GM11168 (cell line): Measurements from ENCODE around the gene E2F4.

Experiments
- in situ Hi-C: fragments of 300-500 bp; cut with MboI; formaldehyde crosslinking; loops from one replicate; pipeline ENCODE4 v1.12.0; 2022; ENCODE audit warnings: low sequenced_read_pairs; ENCODE audit not compliant: unreplicated experiment

Gene E2F4

DNA sequence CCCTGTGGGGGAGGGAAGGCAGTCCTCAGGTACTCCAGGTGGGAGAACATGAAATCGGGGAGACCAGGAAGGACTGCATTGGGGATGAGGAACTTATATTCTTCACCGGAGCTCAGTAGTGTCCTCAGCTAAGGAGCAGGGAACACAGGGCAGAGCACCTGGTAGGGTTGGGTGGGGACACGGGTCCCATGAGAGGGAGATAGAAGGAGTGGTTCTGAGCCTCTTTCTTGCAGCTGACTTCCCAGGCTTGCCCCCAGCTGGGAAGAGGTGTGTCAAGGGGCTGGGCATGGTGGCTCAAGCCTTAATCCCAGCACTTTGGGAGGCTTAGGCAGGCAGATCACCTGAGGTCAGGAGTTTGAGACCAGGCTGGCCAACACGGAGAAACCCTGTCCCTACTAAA is 53.2 kb downstream of the E2F4 start:
- in situ Hi-C loops: no loop called here

DNA sequence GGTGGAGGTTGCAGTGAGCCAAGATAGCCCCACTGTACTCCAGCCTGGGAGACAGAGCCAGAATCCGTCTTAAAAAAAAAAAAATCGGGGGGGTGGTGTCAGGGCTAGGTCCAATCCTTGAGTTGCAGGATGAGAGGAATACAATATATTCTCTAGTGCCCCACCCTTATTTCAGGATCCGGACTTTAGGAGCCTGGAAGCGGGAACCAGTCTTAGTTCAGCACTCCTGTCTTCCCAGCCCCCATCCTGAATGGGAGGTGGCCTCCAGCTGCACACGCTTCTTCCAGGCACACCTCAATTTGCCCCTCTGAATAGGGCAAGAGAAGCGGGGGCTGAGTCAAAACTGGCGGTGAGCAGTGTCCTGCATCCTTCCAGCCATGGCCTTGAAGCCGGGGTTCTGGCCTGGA is 53.7 kb downstream of the E2F4 start:
- in situ Hi-C loops: no loop called here

DNA sequence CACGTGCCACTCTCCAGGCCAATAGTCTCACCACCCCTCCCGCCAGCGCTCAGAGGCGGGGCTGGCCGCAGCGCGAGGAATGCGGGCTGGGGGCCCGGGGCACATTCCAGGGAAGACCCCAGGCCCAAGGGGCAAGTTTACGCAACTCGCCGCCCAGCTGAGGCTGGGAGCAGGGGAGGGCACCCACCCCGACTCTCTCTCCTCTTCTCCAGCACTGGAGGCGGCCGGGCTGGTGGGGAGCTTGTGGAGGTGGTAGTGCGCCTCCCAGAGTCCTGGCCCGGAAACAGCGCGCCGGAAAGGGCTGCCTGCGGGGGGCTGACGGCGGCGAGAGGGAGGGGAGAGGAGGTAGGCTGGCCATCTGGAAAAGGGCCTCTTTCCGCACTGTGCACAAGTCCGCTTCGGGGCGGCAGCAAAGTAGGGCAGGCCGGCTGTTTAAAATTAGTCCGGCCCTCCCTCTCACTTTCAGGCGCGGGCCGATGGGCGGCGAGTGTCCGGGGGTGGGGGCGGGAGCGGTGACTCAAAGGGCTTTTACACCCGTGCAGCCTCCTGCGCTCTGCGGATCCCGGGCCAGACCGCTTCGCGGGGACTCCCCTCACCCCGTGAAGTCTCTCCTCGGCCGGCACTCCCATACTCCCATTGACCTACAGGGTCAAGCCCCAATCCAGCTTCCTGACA is 54.3 kb downstream of the E2F4 start:
- in situ Hi-C loops: no loop called here

DNA sequence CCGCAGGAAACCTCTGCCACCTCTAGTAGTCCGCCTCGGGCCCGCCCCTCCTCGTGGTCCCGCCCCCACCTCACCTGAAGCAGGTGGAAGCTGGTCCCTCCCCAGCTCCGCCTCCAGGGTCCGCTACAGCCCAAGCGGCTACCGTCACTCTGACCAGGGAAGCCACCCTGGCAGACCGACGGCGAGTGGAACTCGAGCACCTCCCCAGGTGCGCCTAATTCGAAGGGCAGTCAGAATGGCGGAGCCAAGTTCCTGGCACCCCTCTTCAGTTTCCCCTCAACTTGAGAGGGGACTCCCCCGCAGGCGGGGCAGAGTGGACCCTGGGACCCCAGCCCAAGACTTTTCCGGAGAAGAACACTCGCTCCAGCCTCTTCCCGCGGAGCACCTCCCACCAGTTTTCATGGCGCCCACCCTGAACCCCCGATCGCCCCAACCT is 54.8 kb downstream of the E2F4 start:
- in situ Hi-C loops: no loop called here

DNA sequence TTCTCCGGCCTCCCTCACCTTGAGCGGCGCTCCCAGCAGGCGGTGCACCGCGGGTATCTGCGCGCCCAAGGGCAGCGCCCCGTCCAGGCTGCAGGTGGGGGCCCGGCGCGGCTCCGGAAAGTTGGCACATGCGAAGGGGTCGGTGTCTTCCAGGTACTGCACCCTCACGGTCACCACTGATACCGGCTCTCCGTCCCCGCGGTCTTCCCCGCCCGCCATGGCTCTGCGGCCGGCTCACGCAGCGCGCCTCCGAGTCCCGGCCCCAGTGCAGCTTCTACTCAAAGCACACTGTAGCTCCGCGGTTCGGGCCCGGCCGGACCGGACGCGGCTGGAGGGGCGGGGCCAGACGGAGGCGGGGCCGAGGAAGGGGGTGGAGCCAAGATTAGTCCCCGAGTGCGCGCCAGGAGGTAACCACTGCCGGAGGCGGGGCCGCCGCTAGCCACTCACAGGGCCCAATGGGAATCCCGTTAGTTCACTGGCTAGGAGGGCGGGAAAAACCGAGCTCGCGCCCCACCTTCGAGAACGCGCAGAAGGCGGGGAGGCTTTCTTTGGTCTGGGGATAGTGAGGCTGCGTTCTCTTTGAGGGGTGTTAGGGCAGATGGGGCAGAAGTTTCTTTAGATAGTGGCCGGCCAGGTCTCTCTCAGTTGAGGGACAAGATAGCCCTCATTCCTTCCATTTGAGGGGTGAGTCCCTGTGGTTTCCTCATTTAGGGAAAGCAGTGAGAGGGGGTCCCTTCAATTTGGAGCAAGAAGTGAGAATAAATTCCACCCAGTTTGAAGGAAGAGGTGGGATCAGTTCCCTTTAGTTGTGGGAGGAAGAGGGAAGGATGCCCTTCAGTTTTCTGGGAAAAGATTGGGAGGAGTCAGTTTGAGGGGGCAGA is 55.5 kb downstream of the E2F4 start, which contains the start of gene FHOD1:
TSS of gene FHOD1 (minus strand) at position 290 of the 881 bp plus-strand sequence. CDS start at position 219, 71 bp downstream.
- in situ Hi-C loops: no loop called here

DNA sequence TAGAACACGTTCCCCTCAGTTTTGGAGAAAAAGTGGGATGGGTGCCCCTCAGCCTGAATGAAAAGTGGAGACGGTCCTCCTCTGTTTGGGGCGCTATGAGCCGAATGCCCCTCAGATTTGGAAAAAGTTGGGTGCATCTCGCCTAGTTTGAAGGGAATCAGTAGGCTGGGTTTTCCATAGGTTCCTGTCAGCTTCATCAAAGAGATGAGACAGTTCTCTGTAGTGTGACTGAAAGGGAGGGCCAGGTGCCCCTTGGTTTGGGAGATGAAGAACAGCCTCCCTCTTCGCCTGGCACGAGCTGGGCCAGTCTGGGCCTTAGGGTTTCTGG is 56.1 kb downstream of the E2F4 start:
- in situ Hi-C loops: no loop called here
